Spinal cord (tissue), 10 donors: Measurements from ENCODE around the gene SATB1. TPM values are rescaled to one million over a fixed set of nuclear protein-coding genes. Genes with fewer than 3 reads are reported as not detected.

Experiments
- DNase-seq, 6 donors: peaks; one replicate each; pipeline versions ENCODE4 v3.0.0 to v3.0.0-alpha.2; 2013 to 2015; ENCODE audit warnings: low spot score in 6 of 6, low read depth in 4 of 6
- H3K27ac ChIP-seq: one replicate; pipeline ENCODE4 v1.5.1; 2013; ENCODE audit warnings: low read depth, low read length, control low read depth
- H3K27me3 ChIP-seq: one replicate; pipeline ENCODE4 v1.6.1; 2013; ENCODE audit warnings: low read length; ENCODE audit not compliant: control insufficient read depth, insufficient read depth
- H3K36me3 ChIP-seq: one replicate; pipeline ENCODE4 v1.6.1; 2013; ENCODE audit warnings: low read length; ENCODE audit not compliant: control insufficient read depth, insufficient read depth
- H3K4me1 ChIP-seq: one replicate; pipeline ENCODE4 v1.6.1; 2013; ENCODE audit warnings: low read length; ENCODE audit not compliant: control insufficient read depth, insufficient read depth
- H3K4me3 ChIP-seq: one replicate; pipeline ENCODE4 v1.5.1; 2013; ENCODE audit warnings: low read depth, low read length, control low read depth
- H3K9me3 ChIP-seq: one replicate; pipeline ENCODE4 v1.6.1; 2013; ENCODE audit warnings: low read length; ENCODE audit not compliant: control insufficient read depth, insufficient read depth
- WGBS: methylation state at CpG from one replicate; pipeline ENCODE4 v1.1.5; 2013; ENCODE audit warnings: missing lambda C conversion rate; ENCODE audit not compliant: insufficient coverage; 5-methylcytosine and 5-hydroxymethylcytosine counted together
- polyA plus RNA-seq, 2 donors: library from polyadenylated mRNA; unstranded; fragments of 120-200 nt; gene quantifications; one replicate each; pipeline ENCODE4 v1.2.1, GENCODE V29; 2013; ENCODE audit not compliant: insufficient read length in 2 of 2
- total RNA-seq, 2 donors: library from RNA; depleted of rRNA in 1 of 2; stranded (reverse); fragments of 120-200 nt in 1 of 2; fragments of >200 nt in 1 of 2; gene quantifications; one replicate each; pipeline versions ENCODE4 v1.2.3 to v1.2.4, GENCODE V29; 2013 to 2014
- donor health status: healthy.

Gene SATB1
- total and polyA plus RNA-seq, 4 donors, result 41.4 to 96.9 (median 68.3) TPM

GRCh38 chr3:18422972-18423371, 2.2 kb downstream of the SATB1 start:
- WGBS, result 15% methylated on average over 3 of the region's 5 CpGs
- H3K36me3 ChIP-seq, result no peaks in the 10 kb centered on the region
- no peaks in the 10 kb centered on the region for H3K4me1 ChIP-seq
- H3K4me3 ChIP-seq, result peak overlapping the region; percentile 86
- no peaks in the 10 kb centered on the region for H3K9me3 ChIP-seq
- peak in 2 of 6 donors; percentile 45 to 62 for DNase-seq
- H3K27me3 ChIP-seq, result no peaks in the 10 kb centered on the region
- H3K27ac ChIP-seq, result peak overlapping the region; percentile 89

- 100% methylated on average over 2 of the region's 9 CpGs for WGBS
- Histone ChIP-seq H3K27me3 (no peaks in the 10 kb centered on the region), H3K27ac (no peak overlapping the region), H3K36me3 (no peaks in the 10 kb centered on the region), H3K9me3 (no peaks in the 10 kb centered on the region), H3K4me3 (no peak overlapping the region), H3K4me1 (no peaks in the 10 kb centered on the region)
- no peak for DNase-seq
Measured at GRCh38 chr3:18420555-18420954, 4.6 kb downstream of the SATB1 start.

- WGBS, result 67% methylated on average over 2 of the region's 4 CpGs
- peak overlapping the region; percentile 11 for H3K27ac ChIP-seq
- DNase-seq, result peak in 2 of 6 donors; percentile 33 to 39
- H3K4me3 ChIP-seq, result no peak overlapping the region
- no peaks in the 10 kb centered on the region for H3K36me3 ChIP-seq
- no peaks in the 10 kb centered on the region for H3K4me1 ChIP-seq
- no peaks in the 10 kb centered on the region for H3K9me3 ChIP-seq
- no peaks in the 10 kb centered on the region for H3K27me3 ChIP-seq
Measured at GRCh38 chr3:18419232-18419631, 5.9 kb downstream of the SATB1 start.

GRCh38 chr3:18417904-18418572, 7.1 kb downstream of the SATB1 start:
- peak in 2 of 6 donors; percentile 26 to 66 for DNase-seq
- Histone ChIP-seq H3K9me3 (no peaks in the 10 kb centered on the region), H3K4me3 (no peak overlapping the region), H3K27me3 (no peaks in the 10 kb centered on the region), H3K27ac (no peak overlapping the region), H3K4me1 (no peaks in the 10 kb centered on the region), H3K36me3 (no peaks in the 10 kb centered on the region)
- 60% methylated on average over 9 of the region's 10 CpGs for WGBS

- H3K36me3 ChIP-seq, result no peaks in the 10 kb centered on the region
- no peaks in the 10 kb centered on the region for H3K9me3 ChIP-seq
- H3K27ac ChIP-seq, result no peak overlapping the region
- no peaks in the 10 kb centered on the region for H3K27me3 ChIP-seq
- no peak overlapping the region for H3K4me3 ChIP-seq
- no peak for DNase-seq
- no peaks in the 10 kb centered on the region for H3K4me1 ChIP-seq
- WGBS, result no CpG with 5 or more reads among the region's 3 CpGs
Measured at GRCh38 chr3:18416332-18416731, 8.8 kb downstream of the SATB1 start.

GRCh38 chr3:18415839-18416238, 9.3 kb downstream of the SATB1 start:
- H3K4me1 ChIP-seq, result no peaks in the 10 kb centered on the region
- H3K27ac ChIP-seq, result no peak overlapping the region
- H3K27me3 ChIP-seq, result no peaks in the 10 kb centered on the region
- H3K36me3 ChIP-seq, result no peaks in the 10 kb centered on the region
- DNase-seq, result peak in 1 of 6 donors; percentile 33
- no peaks in the 10 kb centered on the region for H3K9me3 ChIP-seq
- WGBS, result 83% methylated on average over 1 of the region's 3 CpGs
- no peak overlapping the region for H3K4me3 ChIP-seq

- Histone ChIP-seq H3K27ac (no peak overlapping the region), H3K27me3 (no peaks in the 10 kb centered on the region), H3K9me3 (no peaks in the 10 kb centered on the region), H3K4me3 (no peak overlapping the region), H3K4me1 (no peaks in the 10 kb centered on the region), H3K36me3 (no peaks in the 10 kb centered on the region)
- peak in 1 of 6 donors; percentile 62 for DNase-seq
- 77% methylated on average over 4 of the region's 9 CpGs for WGBS
Measured at GRCh38 chr3:18415167-18415566, 10.0 kb downstream of the SATB1 start.

DNA sequence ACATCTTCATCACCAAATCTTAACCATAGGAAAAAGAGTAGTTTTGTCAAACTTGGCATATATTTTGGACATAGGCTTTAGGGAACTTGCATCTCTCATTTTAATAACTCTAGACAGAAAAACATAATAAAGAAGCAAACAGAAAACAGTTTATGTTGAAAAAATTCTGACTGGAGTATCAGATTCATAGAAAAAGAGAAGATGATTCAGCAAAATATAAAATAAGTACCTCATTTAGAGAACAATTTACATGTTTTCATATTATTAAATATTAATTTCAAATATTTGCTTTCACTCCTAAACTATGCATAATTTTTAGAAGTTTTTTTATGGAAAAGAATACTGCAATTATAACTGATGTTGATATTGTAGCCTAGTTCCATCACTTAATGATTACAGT, 12.5 kb downstream of the SATB1 start:
- Histone ChIP-seq H3K9me3 (no peaks in the 10 kb centered on the region), H3K36me3 (no peaks in the 10 kb centered on the region), H3K4me1 (no peaks in the 10 kb centered on the region), H3K27ac (no peak overlapping the region), H3K27me3 (no peaks in the 10 kb centered on the region), H3K4me3 (no peak overlapping the region)
- DNase-seq, result no peak

DNA sequence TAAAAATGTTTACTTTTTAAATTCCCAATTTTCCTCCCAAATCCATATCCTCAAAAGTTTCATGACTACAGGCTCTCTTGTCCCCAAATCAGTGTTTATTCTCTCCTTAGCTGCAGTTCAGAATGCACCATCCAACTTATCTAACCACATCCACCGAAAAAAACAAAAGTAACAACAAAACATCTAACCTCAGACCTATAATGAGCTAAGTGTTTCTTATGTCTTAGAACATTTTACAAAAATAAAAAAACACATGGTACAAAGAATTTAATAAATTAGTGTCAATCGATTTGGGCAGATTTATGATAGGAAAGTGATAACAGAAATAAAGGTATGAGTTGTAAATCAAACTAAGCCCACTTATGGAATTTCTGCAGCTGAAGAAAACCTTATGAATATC, 13.6 kb downstream of the SATB1 start:
- no peaks in the 10 kb centered on the region for H3K9me3 ChIP-seq
- no peak for DNase-seq
- no peaks in the 10 kb centered on the region for H3K27me3 ChIP-seq
- H3K27ac ChIP-seq, result no peak overlapping the region
- no peaks in the 10 kb centered on the region for H3K36me3 ChIP-seq
- no peak overlapping the region for H3K4me3 ChIP-seq
- no CpG with 5 or more reads among the region's 2 CpGs for WGBS
- H3K4me1 ChIP-seq, result no peaks in the 10 kb centered on the region

GRCh38 chr3:18410205-18410604, 14.9 kb downstream of the SATB1 start:
- Histone ChIP-seq H3K4me3 (no peak overlapping the region), H3K36me3 (no peaks in the 10 kb centered on the region), H3K9me3 (no peaks in the 10 kb centered on the region), H3K27me3 (no peaks in the 10 kb centered on the region), H3K4me1 (no peaks in the 10 kb centered on the region), H3K27ac (no peak overlapping the region)
- WGBS, result 100% methylated on average over 2 of the region's 6 CpGs
- DNase-seq, result no peak
